VCaP (cell line): ENCODE data around the gene ISM1.

Experiments
- H3K27ac ChIP-seq: fragments of 450-650 bp; 2 replicates; pipeline ENCODE4 v1.5.1; 2017
- CTCF ChIP-seq: fragments of 450-650 bp; conservative IDR thresholded peaks from 2 replicates; pipeline ENCODE4 v1.5.1; 2017; ENCODE audit warnings: mild to moderate bottlenecking, moderate library complexity

The ISM1 gene

DNA sequence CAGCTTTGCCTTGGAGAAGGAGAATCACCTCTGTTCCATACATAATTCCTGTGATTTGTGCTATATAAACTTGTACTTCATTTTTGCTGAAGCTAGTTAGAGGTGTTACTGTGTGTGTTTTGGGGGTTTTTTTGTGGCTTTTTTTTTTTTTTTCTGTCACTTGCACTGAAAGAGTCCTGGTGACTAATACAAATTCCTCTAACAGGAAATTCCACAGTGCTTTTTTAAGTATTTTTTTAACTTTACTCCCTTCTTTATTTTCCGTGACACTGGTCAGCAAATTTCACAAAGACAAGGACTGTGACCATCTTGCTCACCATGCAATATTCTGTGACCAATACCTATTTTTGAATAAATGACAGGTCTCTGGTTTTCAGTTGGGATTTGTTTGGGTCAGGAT is 110.5 kb downstream of the ISM1 start:
- no peak overlapping the region for H3K27ac ChIP-seq
- TF ChIP-seq CTCF, result no peak

DNA sequence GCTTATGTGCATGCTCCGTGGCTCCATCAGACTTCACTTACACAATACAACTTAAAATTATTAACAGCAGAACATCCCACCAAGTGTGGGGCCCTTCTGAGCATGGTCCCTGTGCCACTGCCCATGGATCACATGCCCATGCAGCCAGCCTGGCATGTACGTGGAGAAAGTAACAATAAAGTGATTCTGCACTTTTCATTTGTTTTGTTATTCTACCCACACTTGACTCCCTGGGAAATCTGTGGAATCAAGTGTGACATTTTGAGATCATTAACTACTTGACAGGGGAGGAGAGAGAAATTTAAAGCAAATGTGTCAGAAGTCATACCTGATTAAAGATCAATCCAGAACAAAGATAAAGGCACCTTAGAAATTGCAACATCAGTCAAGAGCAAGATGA is 112.0 kb downstream of the ISM1 start:
- TF ChIP-seq CTCF, result no peak
- H3K27ac ChIP-seq, result no peak overlapping the region

GRCh38 chr20:13333793-13334192 is 112.7 kb downstream of the ISM1 start:
- no peak overlapping the region for H3K27ac ChIP-seq
- TF ChIP-seq CTCF, result no peak

- TF ChIP-seq CTCF, result no peak
- H3K27ac ChIP-seq, result no peak overlapping the region
These were observed 115.4 kb downstream of the ISM1 start for GRCh38 chr20:13336308-13337089.

DNA sequence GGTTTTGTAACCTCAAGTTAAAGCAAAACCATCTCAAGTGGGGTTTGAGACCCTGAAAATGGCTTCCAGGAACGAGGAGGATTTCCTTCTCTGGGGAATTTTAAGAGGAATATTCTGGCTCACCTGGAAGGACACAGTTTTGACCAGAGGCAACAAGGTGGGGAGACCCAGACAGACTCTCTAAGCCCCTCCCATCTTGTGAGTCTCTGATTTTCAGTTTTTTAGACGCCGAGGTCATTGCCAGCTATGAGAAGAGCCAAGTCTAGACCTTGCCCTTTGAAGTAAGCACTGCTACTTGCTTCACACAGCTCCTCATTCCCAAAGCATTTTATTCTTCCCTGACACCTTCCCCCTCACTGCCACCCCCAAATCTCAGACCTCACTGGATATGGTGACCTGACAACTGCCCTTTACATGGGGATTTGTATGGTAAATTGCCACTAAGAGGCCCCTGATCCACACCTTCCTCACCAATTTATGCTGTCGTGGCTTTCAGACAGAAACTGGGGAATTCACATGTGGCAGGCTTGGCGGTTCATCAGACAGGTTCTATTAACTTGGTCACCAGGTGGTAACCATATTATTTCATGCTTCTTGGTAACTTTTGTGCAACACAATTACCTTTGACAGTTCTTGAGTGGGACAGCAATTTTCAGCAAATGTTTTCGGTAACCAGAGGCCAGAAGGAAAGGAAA is 116.2 kb downstream of the ISM1 start:
- no peak overlapping the region for H3K27ac ChIP-seq
- TF ChIP-seq CTCF, result no peak

DNA sequence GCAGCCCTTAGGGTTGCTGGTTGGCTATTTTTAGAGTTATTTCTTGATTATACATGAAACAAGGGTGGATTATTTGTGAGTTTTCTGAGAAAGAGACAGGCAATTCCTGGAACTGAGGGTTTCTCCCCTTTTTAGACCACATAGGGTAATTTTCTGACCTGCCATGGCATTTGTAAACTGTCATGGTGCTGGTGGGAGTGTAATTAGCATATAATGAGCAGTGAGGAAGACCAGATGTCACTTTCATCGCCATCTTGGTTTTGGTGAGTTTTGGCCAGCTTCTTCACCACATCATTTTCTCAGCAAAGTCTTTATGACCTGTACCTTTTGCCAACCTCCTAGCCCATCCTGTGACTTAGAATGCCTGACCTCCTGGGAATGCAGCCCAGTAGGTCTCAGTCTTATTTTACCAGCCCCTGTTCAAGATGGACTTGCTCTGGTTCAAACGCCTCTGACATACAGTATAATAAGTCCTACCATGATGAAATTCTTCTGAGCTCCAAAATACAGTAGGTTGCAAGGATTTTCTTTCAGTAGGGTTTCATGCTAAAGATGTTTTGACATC is 117.1 kb downstream of the ISM1 start:
- no peak for TF ChIP-seq CTCF
- H3K27ac ChIP-seq, result no peak overlapping the region

DNA sequence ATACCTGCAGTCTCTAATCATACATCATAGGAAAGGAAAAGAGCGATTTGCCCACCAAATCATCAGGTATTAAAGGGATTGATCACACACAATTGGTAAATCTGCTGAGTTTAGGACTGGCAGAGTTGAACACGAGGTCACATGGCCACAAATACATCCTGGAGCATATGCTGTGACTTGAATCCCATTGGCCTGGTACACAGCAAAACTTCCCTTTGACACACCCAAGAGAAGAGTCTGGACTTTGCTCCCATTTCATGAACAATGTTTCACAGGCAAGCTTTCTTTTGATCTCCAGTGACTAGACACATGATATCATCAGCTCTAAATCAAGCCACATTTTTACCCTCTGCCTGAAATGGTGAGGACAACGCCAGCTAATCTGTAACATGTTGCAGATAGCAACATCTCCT is 117.9 kb downstream of the ISM1 start:
- no peak for TF ChIP-seq CTCF
- no peak overlapping the region for H3K27ac ChIP-seq
